Peyer's patch (tissue), 4 donors: Measurements from ENCODE around the gene MED10.

ENCODE experiments used
- POLR2A ChIP-seq, 2 donors: fragments of 450-650 bp; IDR thresholded peaks; one replicate each; pipeline ENCODE4 v1.5.1; 2017; ENCODE audit warnings: antibody characterized with exemption in 2 of 2, mild to moderate bottlenecking in 2 of 2, moderate library complexity in 2 of 2
- TF ChIP-seq, protein P1 (sequence below), 6 experiments: fragments of 450-650 bp in 4 of 6; fragments of 200-600 bp in 2 of 6; sonication (generic) in 1 of 6; IDR thresholded peaks; one replicate each; pipeline ENCODE4 v1.5.1; 2017 to 2019; ENCODE audit warnings: antibody characterized with exemption in 6 of 6, mild to moderate bottlenecking in 3 of 6, moderate library complexity in 1 of 6

DNA sequence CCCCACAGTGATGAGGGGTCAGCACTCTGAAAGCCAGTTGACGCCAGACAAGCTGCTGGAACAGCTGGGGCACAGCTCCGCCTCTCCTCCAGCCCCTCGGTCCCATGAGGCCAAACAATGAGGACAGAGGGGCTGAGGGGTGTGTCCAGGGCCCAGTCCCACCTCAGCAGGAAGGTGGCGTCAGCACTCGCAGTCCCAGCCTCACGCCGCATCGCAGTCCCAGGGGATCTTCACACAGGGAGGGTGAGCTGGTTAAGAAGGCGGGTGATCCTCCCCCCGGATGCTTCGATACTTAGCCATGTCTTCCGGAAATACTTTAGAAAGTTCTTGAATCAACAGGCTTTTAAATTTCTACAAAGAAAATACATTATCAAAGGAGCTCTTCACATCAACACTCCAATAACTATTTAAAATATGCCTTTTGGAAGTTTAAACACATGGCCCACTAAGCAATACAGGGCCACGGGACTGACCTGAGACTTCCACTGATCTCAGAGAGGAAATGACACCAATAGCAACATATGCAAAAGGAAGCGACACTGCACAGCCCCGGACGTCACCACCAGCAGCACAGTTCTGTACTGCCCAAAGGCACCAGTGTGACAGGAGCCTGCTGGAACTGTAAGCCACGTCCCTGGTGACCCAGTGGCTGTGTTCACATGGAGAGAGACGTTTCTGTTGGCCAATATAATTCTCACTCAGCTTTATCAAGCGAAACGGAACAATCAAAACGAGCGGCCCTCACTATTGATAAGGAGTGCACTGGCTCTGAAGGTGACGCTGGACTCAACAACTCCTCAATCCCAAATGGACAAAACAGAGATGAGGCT lies 5.9 kb downstream of the MED10 start:
- TF ChIP-seq POLR2A (IDR thresholded peaks at IDR 0.05), result no peak
- TF ChIP-seq, protein P1, sequence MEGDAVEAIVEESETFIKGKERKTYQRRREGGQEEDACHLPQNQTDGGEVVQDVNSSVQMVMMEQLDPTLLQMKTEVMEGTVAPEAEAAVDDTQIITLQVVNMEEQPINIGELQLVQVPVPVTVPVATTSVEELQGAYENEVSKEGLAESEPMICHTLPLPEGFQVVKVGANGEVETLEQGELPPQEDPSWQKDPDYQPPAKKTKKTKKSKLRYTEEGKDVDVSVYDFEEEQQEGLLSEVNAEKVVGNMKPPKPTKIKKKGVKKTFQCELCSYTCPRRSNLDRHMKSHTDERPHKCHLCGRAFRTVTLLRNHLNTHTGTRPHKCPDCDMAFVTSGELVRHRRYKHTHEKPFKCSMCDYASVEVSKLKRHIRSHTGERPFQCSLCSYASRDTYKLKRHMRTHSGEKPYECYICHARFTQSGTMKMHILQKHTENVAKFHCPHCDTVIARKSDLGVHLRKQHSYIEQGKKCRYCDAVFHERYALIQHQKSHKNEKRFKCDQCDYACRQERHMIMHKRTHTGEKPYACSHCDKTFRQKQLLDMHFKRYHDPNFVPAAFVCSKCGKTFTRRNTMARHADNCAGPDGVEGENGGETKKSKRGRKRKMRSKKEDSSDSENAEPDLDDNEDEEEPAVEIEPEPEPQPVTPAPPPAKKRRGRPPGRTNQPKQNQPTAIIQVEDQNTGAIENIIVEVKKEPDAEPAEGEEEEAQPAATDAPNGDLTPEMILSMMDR (IDR thresholded peaks at IDR 0.05), result no peak
